Astrocyte (in vitro differentiated cells and primary cell): ENCODE measurements around the gene PRIMA1.

Experiments used
- CTCF ChIP-seq: IDR thresholded peaks from 2 replicates; pipeline ENCODE4 v1.5.1; 2011; ENCODE audit warnings: low read depth, mild to moderate bottlenecking, inconsistent platforms, low read length, moderate library complexity; ENCODE audit not compliant: insufficient read depth
- EZH2 ChIP-seq: IDR thresholded peaks from 2 replicates; pipeline ENCODE4 v1.6.1; 2012; ENCODE audit warnings: mild to moderate bottlenecking, low read length, inconsistent platforms; ENCODE audit not compliant: insufficient read depth

GRCh38 chr14:93737634-93738033 lies 50.7 kb downstream of the PRIMA1 start:
- TF ChIP-seq EZH2: no peak
- no peak for TF ChIP-seq CTCF
